HG03520 (cell line): ENCODE data around the gene ACACA.

ENCODE experiments used
- ATAC-seq: cut with Tn5 transposase; IDR thresholded peaks from one replicate; pipeline ENCODE4 v1.9.1; 2021; ENCODE audit warnings: mild to moderate bottlenecking, moderate library complexity; ENCODE audit not compliant: unreplicated experiment

The ACACA gene

DNA sequence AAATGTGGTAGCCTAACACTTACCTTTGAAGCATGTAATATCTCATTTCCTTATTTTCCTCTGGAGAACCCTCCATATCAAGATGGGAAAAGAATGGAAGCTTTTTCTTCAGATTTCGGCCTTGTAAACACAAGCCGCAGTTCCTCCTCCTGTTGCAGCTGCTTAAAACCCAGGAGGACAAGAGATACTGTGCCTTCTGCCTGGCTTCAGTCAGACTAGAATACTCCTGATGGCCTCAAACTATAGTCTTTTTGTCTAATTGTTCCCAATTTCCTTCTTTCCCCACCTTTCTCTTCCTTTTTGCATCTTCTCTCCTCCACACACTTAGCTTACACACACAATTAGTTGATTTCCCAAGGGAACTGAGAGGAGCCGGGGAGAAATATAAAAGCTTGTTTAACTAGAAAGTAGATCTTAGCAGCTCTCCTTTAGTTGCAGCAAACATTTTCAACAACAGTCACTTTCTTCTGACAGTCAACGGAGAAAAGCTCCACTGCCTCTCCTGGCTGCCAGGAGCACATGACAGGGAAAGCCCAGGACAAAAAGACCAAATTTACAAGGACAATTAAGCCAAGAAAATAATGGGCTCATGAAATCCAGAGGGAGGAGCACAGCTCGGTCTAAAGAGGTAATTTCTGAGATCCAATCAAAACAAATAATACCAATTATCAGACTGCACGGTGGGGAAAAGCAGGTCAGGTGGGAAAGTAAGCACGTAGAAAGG lies 107.2 kb downstream of the ACACA start:
- no peak for ATAC-seq

- no peak for ATAC-seq
These were observed 110.7 kb downstream of the ACACA start for GRCh38 chr17:37295888-37296287.

DNA sequence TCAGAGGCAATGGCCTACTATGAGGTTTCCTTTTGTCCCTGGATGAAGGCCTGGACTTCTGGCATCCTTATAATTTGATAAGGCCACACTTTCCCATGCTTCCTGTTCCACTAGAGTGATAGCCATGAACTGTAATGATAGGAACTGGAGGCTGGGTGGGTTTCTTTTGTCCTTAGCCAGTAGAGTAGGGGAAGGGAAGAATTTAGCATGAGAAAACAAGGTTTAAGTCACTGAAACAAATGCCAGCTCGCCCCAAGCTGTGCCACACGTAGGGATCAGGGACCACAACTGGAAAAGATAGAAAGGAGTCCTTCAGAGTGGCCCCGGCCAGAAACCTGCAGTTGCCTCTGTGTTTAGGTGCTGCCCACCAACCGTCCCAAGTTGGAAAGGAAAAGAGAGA lies 111.7 kb downstream of the ACACA start:
- no peak for ATAC-seq

DNA sequence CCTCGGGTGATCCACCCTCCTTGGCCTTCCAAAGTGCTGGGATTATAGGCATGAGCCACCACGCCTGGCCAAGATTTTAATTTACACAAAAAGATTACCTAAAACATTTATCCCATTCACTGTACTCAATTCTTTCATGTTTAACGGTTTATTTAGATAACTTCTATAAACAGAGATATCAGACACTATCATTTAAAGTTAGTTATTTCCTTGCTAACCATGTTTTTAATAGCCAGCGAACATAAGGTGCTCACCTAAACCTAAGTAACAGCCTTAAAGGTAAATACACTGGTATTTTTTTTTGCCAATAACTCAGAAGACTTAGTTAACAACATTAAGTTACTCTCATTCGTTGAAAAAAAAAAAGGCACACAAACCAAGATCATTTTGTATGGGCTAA lies 112.9 kb downstream of the ACACA start:
- ATAC-seq: no peak

DNA sequence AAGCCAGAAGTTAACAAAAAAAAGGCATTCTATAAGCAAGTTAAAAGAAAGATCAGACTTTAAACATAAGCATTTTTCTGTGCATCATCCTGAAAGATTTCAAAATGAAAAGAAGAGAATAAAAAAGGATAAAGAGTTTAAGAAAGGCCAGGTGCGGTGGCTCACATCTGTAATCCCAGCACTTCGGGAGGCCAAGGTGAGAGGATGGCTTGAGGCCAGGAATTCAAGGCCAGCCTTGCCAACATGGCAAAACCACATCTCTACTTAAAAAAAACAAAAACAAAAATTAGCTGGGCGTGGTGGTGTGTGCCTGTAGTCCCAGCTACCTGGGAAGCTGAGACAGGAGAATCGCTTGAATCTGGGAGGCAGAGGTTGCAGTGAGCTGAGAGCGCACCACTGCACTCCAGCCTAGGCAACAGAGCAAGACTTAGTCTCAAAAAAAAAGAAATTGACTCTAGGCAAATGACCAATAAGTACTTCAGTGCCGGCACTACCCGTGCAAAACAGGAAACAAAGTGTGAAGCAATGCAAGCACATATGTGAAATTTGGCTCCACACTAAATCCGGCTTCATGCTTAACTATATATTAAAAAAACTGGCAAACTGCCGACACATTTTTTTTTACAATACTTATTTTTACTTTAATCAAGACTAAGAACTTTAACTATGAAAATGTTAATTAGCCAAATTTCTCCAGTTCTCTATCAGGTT lies 114.1 kb downstream of the ACACA start:
- ATAC-seq: no peak

- no peak for ATAC-seq
These were observed 115.3 kb downstream of the ACACA start for GRCh38 chr17:37291351-37291750.

DNA sequence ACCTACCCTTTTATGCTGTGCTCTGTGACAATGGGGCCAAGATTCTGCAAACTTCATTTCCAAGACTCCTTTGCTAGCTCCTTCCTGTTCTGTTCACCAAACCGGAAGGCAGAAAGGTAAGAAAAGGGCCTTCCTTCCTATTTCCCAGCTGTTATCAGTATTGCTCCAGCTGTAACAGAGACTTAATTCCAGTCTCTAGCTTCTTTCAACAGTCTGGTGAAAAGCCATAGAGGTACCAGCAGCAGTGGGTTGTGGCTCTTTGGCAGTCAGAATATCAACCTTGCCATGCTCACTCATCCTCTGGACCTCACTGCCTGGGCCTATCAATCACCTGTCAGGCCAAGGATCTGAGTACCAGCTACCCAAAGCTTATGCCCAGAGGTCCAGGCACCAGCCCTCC lies 120.2 kb downstream of the ACACA start:
- no peak for ATAC-seq

DNA sequence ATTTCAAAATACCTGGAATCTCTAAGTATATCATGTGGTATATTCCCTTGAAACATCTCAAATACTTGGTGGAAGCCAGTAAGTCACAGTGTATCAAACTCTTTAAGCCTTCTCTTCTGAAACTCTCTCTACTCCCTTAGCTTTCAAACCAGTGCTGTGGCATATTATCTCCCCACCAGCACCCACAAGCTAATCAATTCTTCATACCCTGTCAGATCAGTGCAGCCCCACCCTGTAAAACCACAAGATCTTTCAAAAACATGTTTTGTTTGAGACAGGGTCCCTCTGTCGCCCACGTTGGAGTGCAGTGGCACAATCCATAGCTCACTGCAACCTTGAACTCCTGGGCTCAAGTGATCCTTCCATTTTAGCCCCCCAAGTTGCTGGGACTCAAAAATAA lies 122.4 kb downstream of the ACACA start:
- ATAC-seq: no peak

DNA sequence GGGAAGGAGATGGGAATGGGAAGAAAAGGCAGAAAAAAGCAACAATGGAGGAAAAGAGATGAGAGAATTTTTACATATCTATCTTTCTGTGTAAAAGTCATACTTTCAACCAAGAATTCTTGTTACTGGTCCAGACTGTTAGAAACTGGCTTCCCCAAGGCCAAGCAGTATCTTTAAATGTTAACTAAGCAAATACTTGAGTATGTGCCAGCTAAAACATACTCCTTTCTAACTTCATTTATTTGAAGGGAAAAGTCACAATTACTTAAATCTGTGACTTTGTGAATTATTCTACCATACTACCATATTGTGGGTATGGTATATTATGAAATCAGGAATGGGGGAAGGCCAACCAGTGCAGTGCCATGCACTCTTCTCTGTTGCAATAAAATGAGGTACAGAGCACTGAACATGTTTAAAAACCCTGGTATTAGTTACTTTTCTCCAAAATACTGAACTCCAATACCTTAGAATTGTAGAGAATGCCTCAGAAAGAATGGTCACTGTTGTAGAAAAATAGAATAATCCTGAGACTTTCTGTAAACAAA lies 123.1 kb downstream of the ACACA start:
- no peak for ATAC-seq

GRCh38 chr17:37280841-37281240 lies 125.8 kb downstream of the ACACA start:
- no peak for ATAC-seq

DNA sequence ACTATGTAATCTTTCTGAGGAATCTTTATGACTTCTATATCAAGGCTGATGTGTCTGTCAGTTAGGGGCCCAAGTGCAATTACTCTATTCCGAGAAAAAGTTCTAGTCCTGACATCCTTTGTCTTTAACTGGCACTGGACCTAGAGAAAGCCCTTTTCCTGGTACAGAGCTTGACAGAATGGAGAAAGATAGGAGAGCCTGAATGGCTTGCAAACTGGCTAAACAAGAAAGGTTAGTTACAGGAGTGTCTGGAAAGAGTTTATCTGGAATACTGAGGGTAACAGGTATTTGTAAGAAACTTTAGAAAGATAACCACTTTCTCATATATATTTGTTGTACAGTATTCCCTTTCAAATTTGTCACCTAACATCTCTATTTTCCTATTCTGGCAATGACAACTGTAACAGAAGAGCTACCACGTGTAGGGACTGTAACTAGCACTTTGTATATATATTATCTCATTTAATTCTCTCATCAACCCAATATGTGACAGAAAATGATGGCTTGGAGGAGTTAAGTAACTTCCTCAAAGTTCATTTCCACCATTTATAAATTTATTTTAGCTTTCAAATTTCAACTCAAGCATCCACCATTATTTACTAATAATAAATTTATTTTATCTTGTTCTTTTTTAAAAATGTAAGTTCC lies 128.3 kb downstream of the ACACA start:
- no peak for ATAC-seq

DNA sequence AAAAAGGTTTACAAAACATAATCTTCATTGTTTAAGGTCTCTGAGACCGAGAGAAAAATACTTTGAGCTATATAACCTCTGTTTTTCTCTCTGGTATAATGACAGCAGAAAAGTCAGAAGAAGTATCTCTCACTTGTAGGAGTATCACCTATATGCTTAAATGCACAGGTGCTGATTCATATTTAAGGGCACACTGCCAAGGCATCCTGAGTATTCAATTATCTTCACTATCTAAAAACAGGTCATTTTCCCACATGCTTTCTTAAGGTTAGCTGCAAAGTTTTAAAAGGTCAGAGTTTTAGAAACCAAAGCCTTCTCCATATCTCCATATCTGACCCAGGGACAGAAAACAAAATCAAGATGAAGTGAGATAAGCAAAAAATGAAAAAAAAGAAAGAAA lies 130.2 kb downstream of the ACACA start:
- no peak for ATAC-seq

DNA sequence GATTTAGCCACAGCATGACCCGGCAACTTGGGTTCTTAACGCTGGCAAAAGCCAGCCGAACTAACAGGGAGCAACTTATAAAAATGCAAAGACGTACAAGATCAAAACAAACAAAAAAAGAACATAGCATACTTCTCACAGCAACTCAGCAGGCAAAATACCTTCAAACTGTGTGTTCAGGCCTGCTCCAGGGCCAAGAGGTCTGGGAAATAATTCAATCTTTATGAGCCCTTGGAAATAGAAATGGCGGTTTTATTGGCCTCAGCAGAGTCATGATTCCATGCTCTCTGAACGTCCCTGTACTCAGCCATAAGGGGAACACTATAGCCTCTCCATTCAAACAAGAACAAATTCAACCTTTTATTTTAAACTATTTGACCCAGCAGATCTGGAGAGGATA lies 132.2 kb downstream of the ACACA start:
- no peak for ATAC-seq

DNA sequence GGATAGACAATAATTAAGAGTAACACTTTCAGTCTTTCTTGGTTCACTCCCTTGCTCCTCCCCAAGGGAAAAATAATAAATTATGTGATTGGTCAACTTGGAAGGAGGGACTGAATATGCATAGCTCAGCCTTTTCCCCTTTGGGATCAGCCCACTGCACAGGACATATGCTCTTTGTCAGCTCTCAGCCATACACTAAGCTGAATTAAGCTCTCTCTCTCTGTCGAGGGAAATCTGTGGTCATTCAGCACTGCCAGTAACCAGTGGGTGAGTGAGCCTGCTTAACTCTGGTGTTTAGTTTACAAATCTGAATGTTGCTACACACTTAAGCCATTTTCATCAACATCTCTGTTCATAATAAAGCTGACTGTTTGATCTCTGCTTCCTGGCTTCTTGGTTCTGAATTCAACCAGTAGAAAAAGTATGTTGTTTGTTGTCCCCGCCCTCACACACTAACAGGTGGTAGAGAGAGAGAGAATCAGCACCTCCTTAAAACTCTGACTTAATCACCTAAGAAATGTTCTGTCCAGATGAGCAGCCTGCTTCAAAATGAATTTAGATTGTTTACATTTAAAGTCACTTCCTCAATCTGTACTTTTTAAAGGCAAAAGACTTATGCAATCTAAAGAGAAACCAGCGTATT lies 133.1 kb downstream of the ACACA start:
- no peak for ATAC-seq

DNA sequence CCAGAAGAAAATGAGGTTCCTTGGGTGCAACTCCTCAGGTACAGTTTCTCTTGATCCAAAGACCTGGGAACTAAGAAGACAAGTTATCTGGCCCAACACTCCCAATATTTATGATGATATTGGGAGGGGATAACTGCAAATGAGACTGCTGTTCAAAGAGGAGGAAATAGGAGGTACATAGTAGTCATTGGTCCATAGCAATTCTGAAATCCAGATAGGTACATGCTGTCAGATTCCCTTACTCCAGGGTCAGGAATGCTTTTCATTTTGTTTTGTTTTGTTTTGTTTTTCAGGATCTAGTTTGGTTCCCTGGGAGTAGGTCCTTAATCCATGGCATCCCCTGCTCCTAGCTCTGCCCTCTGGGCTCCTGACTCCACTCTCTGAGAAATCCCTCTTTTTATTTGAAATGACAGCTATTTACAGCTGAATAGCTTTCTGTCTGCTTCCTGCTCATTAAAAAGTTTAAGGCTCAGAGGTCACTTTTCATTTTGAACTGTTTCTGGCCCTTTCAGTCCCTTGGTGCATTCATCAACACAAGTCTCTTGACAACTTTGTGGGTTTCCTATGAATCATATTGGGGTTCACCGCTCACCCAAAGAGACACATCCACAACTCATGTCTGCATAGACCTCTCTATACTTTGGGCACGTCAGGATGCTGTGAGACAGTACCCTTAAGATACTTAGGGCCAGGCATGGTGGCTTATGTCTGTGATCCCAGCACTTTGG lies 141.0 kb downstream of the ACACA start:
- no peak for ATAC-seq

DNA sequence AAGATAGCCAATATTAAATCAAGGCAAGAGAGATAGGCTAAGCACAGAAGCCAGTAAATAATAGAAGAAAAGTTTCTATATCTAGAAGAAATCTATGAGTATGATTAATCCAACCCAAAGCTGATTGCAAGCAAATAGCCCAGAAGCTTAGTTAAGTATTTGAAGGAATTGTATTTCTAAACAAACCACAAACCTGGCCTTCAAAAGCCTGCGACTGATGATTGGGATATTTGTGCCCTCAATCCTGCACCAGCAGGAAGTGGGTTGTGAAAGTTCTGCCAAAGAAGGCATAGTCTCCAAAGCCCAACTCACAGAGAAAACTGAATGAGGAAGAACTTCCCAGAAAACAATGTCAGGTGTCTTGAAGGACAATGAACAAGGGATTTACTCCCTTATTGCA lies 145.3 kb downstream of the ACACA start:
- ATAC-seq: no peak

DNA sequence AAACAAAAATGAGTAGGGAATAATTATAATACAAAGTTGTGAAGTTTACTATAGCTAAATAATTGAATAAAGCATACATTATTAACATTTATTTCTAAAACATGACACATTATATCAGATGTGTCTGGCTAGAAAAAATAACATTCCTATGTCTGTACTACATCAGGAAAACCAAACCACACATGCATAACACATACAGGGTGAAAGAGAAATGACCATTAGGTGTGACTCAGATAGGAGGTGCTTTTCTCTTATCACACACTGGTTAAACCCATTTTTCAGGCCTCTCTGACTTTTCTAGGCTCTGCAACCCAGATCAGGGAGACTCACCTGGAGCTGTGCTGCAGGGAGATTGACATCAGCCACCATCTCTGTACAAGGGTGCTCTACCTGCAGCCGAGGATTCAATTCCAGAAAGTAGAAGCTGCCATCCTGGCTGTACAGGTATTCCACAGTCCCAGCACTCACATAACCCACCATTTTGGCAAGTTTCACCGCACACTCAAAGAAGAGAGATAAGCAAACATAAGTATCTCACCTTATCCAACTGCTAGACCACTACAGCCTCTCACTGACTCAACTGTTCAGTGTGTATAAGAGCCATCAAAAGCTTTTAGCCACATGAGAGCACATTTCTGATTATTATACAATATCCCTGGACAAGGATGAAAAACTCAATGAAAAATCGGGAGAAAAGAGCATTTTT lies 147.5 kb downstream of the ACACA start:
- no peak for ATAC-seq

GRCh38 chr17:37256627-37257026 lies 150.0 kb downstream of the ACACA start:
- no peak for ATAC-seq

- ATAC-seq: no peak
These were observed 151.2 kb downstream of the ACACA start for GRCh38 chr17:37255432-37255831.

DNA sequence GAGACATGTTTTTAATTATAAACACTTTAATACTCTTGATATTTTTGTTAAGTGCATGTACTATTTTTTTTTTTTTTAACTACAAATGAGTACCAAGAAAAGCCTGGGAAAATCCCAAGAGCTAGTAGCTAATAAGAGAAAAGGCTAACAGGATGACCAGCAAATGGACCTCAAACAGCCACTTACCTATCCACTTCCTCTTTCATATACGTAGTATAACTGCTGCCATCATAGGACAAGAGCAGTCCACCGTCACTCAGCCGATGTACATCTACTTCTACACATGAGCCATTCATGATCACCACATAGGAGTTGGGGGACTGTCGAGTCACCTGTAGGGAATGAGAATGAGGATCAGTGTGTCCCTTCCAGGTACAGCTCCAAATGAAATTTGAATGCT lies 158.8 kb downstream of the ACACA start:
- ATAC-seq: no peak
